ENCODE results near the gene PNPLA8.
A peak's percentile ranks its signal among the peaks of the same experiment; 100 is the strongest.
"Not testable (repeated sequence)": the region's sequence is repeated elsewhere in the genome, so short reads cannot be mapped to it uniquely, and the experiment has no call there.

The PNPLA8 gene

DNA sequence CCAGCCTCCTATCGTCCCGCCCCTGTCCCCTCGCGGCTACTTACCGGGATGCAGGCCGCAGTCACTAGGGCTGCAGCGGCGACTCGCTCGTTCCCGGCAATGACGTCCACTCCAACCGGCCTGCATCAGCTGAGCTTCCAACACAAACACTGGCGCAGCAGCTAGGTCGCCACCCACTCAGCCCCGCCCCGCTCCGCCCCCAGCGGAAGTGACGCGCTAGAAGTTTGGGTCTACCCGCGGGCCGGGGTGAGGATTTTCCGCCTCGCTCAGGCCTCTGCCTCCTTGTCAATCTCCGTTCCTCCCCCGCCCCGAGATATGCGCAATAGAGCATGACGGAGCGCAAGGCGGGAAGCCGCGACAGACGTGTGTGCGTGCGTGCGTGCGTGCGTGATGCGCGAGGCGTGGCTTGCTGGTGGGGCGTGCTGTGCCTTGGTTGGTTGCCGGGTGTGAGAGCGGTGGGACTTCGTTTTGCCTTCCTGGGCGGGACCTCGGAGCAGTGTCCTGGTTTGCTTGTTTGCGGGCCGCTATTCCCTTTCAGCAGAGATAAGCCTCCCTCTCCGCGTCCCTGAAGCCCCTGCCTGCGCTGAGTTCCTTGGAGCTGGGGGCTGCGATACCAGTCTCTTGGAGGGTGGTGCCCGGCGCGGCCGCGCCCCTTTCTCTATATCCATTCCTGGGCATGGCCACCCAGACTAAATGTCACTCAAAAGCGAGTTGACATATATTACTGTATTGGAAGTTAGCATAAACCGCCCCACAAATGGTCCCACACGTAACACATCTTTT is at the start of gene PNPLA8:
Gene PNPLA8 (minus strand): TSS at position 151 of the 783 bp plus-strand sequence. CDS start 10,644 bp downstream, outside the sequence.
- DNase-seq: peak; percentile 100

DNA sequence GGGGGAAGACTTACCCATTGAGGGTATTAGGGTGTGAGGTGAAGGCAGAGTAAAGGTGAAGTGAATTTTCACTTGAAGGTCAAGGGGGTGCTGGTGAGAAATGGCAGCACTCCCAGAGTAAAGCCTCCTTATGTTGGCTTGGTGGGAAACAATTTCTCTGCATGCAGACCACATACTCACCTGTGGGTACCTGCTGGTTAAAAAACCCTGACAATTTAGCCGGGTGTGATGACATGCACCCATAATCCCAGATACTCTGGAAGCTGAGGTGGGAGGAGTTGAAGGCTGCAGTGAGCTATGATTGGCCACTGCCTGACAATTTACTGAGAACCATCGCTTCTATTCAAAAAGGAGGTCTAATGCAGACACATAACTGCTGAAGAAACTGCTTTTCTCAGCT is 49.2 kb upstream of the PNPLA8 start:
- DNase-seq: no peak

DNA sequence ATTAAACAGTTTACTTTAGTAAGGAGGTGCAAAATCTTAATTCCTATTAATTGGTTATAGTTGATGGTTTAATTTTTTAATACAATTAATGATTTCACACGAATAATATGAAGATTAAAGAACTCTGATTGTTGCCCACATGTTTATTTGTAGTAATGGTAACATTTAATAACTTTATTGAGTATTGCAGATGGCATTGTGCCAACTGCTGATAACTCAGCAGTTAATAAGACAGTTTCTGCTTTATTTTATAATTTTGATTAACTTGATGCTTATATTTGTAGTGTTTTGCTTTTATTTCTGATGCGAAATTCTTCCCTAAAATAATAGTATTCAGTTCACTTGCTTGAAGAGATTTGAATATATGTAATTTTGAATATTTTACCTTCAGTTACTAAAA is 46.5 kb upstream of the PNPLA8 start:
- DNase-seq: peak in 1 of 3 experiments; percentile 39

DNA sequence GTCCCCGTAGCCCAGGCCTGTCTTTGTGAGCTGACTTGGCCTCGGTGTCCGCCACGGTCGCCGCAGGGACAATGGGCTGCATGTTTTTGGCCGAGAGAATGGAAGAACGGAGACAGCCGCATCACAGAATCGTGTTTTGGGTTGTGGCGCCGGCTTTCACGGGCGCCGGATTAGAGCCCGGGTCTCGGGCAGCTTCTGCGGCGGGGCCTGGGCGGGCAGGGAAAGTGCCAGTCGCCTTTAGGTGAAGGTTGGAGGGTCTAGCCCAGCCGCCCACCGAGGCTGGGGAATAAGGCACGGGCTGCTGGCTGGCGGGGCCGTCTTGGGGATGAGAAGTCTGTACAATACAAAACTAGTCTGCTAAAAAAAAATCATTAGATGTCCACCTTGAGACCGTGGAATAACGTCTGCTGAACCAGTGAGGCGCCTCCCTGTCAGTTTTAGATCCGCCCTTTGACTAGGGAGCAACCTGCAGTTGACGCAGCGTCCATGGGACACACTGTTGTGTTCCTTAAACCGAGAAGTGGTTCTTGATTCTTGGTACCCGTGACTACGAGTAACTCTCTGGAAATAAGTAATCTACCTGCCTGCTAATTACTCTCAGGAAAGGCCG is 44.3 kb upstream of the PNPLA8 start:
- peak; percentile 58 to 82 (median 82) for DNase-seq

DNA sequence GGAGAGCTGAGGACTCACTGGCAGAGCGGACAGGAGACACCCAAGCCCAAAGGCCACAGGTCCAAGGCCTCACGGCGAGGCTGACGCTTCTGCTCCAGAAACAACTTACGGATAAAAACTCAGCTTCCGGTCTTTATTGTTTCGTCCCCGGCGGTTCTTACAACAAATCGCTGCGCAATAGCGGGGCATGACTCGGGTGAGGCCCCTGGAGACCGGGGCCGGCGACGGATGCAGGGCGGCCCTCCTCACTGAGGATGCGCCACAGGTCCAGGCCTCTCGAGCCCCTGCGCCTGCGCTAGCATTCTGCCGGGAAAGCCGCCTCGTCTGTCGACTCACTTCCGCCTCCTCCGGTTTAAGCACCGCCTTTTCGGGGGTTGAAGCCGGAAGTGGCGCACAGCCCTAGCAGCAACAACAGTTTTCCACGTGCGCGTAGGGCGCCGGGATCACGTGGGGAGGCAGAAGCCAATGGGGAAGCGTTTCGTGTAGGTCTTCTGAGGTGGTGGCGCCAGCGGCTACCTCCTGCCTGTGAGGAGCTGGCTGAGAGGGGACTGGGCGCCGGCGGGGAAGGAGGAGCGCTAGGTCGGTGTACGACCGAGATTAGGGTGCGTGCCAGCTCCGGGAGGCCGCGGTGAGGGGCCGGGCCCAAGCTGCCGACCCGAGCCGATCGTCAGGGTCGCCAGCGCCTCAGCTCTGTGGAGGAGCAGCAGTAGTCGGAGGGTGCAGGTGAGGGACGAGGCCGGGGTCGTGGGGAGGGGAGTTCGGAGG is 43.6 kb upstream of the PNPLA8 start, which contains the start of the genes DNAJB9 and THAP5:
Gene DNAJB9 (plus strand): TSS at position 494 of the 765 bp plus-strand sequence. CDS start 1,853 bp downstream, outside the sequence.
Gene THAP5 (minus strand): TSS at position 326 of the 765 bp plus-strand sequence. CDS start 137 bp downstream, at position 189.
- peak; percentile 100 for DNase-seq

DNA sequence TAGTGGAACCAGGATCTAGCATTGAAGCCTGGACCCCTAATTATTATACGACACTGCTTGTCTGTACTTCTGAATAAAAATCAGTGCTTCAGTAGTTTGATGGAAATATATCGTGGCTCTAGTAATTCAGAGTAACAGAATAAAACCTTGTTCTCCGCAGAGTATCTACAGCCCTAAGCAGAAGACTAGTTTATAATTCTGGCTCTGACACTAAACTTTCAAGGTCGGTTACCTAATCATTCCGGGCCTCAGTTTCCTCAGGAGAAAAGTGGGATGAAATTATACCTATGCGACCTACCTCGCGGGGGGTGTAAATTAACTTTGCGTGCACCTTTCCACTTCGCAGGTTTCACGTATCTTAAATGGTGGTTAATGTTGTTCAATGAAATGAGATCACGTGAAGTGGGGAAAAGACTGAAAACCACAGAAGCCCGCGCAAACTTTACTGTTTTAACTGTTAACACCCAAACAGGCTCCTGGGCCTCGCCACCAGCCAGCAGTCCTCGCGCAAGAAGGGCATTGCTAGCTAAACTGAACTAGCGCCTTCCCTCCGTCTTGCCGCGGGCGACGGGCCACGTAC is 43.0 kb upstream of the PNPLA8 start:
- DNase-seq: peak in 2 of 3 experiments; percentile 62 to 75

DNA sequence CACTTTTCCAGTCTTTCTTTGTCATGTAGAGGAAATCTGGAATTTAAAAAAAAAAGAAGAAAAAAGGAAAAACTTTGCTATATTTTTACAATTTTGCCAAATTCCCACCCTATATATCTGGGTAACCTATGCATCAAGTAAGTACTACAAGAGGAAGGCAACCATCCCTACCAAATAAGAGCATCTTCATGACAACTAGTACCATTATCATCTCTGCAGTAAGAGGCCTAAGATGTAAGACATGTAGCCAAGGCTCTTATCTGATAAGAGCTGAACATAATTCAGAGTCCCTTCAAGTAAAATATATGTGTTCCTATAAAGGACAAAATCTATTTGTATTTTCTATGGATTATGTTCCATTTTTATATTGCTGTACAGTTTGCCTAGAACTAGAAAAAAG is 40.1 kb upstream of the PNPLA8 start:
- DNase-seq: no peak

DNA sequence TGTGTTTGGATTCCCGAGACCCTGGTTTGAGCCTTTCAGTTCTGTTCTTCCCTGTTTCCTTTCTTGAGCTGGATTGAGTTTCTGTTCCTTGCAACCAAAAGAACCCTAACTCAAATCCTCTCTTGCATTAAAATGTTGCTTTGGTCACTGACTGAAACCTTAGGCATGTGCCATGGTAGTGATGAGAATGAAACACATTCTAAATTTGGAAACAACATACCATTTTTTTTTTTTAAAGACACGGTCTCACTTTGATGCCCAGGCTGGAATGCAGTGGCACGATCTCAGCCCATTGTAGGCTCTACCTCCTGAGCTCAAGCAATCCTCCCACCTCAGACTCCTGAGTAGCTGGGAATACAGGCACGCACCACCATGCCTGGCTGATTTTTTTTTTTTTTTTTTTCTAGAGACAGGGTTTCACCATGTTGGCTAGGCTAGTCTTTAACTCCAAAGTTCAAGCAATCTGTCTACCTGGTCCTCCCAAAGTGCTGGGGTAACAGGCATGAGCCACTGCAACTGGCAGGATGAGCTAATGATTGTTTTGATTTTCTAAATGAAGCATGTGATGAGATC is 35.2 kb upstream of the PNPLA8 start:
- DNase-seq: no peak

DNA sequence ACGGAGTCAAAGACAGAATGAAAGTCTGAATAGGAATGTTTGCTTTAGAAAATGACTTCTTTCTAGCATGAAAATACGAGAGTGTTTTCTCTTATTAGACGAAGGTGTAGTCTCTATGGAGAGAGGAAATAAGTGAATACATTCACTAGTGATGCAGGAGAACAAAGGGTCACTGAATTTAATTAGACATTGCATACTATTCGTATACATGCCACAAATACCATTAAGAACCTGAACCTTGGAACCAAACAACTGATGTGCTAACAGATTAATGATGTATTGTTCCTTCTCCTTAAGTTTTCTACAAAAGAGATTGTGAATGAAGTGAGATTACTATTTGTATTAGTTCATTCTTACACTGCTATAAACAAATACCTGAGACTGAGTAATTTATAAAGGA is 33.3 kb upstream of the PNPLA8 start:
- no peak for DNase-seq

- DNase-seq: no peak
Observed at GRCh38 chr7:108557617-108558016, 31.7 kb upstream of the PNPLA8 start.

- no peak for DNase-seq
Observed at GRCh38 chr7:108557191-108557590, 31.3 kb upstream of the PNPLA8 start.

DNA sequence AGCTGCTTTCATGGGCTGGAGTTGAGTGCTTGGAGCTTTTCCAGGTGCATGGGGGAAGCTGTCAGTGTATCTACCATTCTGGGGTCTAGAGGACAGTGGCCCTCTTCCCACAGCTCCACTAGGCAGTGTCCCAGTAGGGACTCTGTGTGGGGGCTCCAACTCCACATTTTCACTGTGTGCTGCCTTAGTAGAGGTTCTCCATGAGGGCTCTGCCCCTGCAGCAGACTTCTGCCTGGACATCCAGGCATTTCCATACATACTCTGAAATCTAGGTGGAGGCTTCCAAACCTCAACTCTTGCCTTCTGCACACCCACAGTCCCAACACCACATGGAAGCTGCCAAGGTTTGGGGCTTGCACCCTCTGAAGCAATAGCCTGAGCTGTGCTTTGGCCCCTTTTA is 30.7 kb upstream of the PNPLA8 start:
- not testable (repeated sequence) for DNase-seq

DNA sequence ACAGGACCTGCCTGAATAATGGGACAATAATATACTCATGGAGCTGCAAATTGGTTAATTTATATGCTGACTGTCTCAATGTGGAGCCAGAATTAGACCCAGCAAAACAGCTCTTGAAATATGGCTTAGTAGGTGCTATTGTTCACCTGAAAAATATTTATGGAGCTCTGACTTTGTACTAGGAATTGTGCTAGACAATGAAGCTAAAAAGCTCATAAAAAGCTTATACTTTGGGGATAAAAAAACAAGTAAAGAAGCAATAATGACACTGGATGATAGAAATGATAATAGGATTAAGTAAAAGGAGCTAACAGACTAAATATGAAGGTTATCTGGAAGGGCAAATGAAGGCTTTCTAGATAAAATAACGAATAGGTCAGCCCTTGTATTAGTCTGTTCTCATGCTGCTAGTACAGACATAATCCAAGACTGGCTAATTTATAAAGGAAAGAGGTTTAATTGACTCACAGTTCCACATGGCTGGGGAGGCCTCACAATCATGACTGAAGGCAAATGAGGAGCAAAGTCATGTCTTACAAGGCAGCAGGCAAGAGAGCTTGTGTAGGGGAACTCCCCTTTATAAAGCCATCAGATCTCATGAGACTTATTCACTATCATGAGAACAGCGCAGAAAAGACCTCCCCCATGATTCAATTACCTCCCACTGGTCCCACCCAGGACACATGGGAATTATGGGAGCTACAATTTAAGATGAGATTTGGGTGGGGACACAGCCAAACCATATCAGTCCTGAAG is 22.4 kb upstream of the PNPLA8 start:
- DNase-seq: peak in 1 of 3 experiments; percentile 36

- no peak for DNase-seq
Observed at GRCh38 chr7:108541478-108541877, 15.5 kb upstream of the PNPLA8 start.

DNA sequence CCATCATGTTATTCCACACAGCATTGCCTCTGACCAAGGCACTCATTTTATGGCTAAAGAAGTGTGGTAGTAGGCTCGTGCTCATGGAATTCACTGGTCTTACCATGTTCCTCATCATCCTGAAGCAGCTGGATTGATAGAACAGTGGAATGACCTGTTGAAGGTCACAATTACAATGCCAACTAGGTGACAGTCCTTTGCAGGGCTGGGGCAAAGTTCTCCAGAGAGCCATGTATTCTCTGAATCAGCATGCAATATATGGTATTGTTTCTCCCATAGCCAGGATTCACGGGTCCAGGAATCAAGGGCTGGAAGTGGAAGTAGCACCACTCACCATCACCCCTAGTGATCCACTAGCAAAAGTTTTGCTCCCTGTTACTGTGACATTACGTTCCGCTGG is 12.8 kb upstream of the PNPLA8 start:
- DNase-seq: not testable (repeated sequence)

GRCh38 chr7:108538236-108538635 is 12.3 kb upstream of the PNPLA8 start:
- not testable (repeated sequence) for DNase-seq

DNA sequence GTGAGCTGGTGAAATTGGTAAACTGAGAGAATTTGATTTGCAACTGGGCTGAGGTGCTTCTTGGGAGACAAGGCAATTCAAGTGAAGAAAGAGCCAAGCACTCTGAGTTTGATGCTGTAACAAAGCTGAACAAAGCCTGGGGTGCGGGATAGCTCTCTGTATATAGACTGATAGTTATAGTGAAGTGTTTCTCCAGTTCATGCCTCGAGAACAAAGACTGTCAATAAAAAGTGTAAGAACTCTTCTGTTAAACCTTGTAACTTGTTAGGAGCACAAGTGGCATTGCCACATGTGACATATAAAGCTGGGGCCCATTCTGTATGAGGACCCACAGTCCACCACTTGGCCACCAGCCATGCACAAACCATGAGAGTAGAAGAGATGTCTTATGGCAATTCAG is 11.3 kb upstream of the PNPLA8 start:
- DNase-seq: no peak

- no peak for DNase-seq
Observed at GRCh38 chr7:108535744-108536143, 9.8 kb upstream of the PNPLA8 start.

DNA sequence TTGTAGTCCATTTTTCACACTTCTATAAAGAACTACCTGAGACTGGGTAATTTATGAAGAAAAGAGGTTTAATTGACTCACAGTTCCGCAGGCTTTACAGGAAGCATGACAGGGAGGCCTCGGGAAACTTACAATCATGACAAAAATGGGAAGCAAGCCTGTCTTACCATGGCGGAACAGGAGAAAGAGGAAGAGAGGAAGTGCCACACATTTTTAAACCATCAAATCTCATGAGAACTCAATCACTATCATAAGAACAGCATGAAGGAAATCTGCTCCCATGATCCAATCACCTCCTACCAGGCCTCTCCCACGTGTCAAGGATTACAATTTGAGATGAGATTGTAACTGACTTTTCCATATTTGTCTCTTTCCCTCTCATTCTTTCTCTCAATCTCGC is 9.3 kb upstream of the PNPLA8 start:
- no peak for DNase-seq

GRCh38 chr7:108533712-108534111 is 7.8 kb upstream of the PNPLA8 start:
- DNase-seq: no peak

GRCh38 chr7:108529341-108529740 is 3.4 kb upstream of the PNPLA8 start:
- peak in 1 of 3 experiments; percentile 10 for DNase-seq

- no peak for DNase-seq
Observed at GRCh38 chr7:108528183-108528712, 2.3 kb upstream of the PNPLA8 start.
